SK-N-MC (cell line): ENCODE measurements around the gene DNAL1.

Source experiments
- EZH2 ChIP-seq: fragments of 200-600 bp; sonication (generic); IDR thresholded peaks from one replicate; pipeline ENCODE4 v1.6.1; 2017; ENCODE audit warnings: antibody characterized with exemption
- FOXP2 ChIP-seq: optimal IDR thresholded peaks from 2 replicates; pipeline ENCODE3; 2011; ENCODE audit warnings: mild to moderate bottlenecking, moderate library complexity; ENCODE audit not compliant: insufficient read depth; ENCODE audit errors: extremely low read length, control extremely low read depth
- POLR2AphosphoS5 ChIP-seq: IDR thresholded peaks from 2 replicates; pipeline ENCODE4 v1.6.1; 2012; ENCODE audit warnings: mild to moderate bottlenecking, low read depth, low read length, borderline replicate concordance

- TF ChIP-seq EZH2 (no peak), POLR2AphosphoS5 (no peak), FOXP2 (no peak)
Observed at GRCh38 chr14:73732006-73732405, 87.2 kb downstream of the DNAL1 start.
